Measurements from ENCODE around the gene DTD1.

DNA sequence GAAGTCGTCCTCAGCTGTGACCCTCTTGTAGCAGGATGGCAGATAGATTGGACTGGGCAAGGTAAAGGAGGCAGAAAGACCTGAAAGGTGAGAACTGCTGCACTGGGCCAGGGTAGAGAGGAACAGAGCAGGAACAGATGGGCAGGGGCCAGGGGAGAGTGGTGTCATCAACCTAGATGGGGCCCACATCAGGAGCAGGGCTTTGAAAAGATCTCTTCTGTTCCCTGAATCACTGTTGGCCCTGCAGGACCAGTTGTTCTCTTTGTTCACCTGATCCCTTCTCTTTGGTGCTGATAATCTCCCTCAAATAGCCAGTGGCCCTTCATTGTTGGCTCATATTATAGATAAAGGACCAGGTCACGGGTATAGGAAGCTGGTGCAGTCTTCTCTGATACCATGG is 59.9 kb downstream of the DTD1 start:
- TF ChIP-seq, protein P1, sequence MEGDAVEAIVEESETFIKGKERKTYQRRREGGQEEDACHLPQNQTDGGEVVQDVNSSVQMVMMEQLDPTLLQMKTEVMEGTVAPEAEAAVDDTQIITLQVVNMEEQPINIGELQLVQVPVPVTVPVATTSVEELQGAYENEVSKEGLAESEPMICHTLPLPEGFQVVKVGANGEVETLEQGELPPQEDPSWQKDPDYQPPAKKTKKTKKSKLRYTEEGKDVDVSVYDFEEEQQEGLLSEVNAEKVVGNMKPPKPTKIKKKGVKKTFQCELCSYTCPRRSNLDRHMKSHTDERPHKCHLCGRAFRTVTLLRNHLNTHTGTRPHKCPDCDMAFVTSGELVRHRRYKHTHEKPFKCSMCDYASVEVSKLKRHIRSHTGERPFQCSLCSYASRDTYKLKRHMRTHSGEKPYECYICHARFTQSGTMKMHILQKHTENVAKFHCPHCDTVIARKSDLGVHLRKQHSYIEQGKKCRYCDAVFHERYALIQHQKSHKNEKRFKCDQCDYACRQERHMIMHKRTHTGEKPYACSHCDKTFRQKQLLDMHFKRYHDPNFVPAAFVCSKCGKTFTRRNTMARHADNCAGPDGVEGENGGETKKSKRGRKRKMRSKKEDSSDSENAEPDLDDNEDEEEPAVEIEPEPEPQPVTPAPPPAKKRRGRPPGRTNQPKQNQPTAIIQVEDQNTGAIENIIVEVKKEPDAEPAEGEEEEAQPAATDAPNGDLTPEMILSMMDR (conservative IDR thresholded peaks at IDR 0.05; ENCODE audit: low read length): no peak
- TF ChIP-seq EZH2phosphoT487 (IDR thresholded peaks at IDR 0.05; ENCODE audit: borderline replicate concordance, low read depth, low read length): no peak
